ENCODE data around the gene SLC39A13. TPM values are rescaled to one million over a fixed set of nuclear protein-coding genes. Genes with fewer than 3 reads are reported as not detected.

SLC39A13 gene
- total RNA-seq, 4 donors from 2014 or later = 19.9 to 56.9 (median 43.1) TPM

DNA sequence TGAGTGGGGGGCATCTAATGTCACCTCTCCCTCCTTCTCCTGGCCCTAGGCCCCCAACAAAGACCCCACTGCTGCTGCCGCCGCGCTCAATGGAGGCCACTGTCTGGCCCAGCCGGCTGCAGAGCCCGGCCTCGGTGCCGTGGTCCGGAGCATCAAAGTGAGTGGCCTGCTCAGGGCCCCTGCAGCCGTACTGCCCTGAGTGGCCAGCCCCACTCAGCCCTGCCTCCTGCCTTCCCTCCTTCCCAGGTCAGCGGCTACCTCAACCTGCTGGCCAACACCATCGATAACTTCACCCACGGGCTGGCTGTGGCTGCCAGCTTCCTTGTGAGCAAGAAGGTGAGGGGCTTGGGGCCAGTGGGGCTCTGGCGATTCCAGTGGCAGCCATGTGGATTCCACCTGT is 5.0 kb downstream of the SLC39A13 start:
- no peak for DNase-seq
- Histone ChIP-seq H3K27ac (peak overlapping the region; percentile 24 to 85 (median 69)), H3K36me3 (peaks cover 0 to 4% (median 0%) of the 10 kb centered on the region in 4 donors), H3K4me1 (peaks cover 17 to 42% (median 33%) of the 10 kb centered on the region in 4 donors), H3K27me3 (no peaks in the 10 kb centered on the region), H3K4me3 (no peak overlapping the region), H3K9me3 (no peaks in the 10 kb centered on the region)
- WGBS, 2 donors (ENCODE audit: low coverage in 1 of 2) = 91 to 100% methylated on average over 1 to 13 of the region's 13 CpGs
- TF ChIP-seq EP300 (IDR thresholded peaks at IDR 0.05; ENCODE audit: low read depth) = no peak
- in situ Hi-C loops (cut with MboI; ENCODE audit: low pct_ligation_motif_present in 1 of 4, low pct_unique_long_range_greater_than_20kb in 1 of 4, low sequenced_read_pairs in 3 of 4) (no loop called here), intact Hi-C loops (cut with DNase I; ENCODE audit: low total_unique reads) (no loop called here)

DNA sequence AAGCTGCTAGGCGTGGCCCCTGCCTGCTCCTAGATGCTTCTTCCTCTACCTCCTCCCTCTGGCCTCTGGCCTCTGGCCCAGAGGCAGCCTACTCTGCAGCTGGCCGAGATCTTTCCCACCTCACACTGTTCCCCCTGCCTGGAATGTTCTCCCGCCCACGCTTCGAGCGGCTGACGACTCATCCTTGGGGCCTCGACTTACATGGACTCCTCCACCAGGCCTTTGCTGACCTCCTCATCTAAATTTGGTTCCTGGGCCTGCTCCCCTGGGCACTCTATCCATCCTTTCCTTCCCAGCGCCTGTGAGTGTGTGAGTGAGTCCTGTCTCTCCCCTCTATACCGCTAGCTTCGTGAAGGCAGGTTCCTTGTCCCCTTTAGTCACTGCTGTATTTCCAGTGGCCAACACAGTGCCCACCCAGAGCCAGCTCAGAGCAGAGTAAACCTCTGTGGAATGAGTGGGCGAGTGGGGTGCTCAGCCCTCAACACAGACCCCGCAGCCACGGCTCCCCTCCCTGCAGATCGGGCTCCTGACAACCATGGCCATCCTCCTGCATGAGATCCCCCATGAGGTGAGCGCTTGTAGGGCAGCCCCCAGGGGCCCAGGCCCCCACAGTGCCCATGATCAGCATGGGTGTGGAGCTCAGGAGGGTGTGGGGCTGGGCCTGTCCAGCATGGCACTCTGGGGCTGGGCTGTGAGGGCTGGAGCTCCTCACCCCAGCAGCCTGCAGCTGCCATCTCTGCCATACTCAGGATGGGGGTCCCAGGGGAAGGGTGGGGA is 5.7 kb downstream of the SLC39A13 start:
- peaks cover 17 to 38% (median 30%) of the 10 kb centered on the region in 4 donors for H3K4me1 ChIP-seq
- H3K9me3 ChIP-seq = no peaks in the 10 kb centered on the region
- 88% methylated on average over 16 of the region's 16 CpGs; no CpG with 5 or more reads in 1 of the 2 donors for WGBS, 2 donors (ENCODE audit: low coverage in 1 of 2)
- peaks cover 0 to 11% (median 4%) of the 10 kb centered on the region in 4 donors for H3K36me3 ChIP-seq
- TF ChIP-seq, protein P1, sequence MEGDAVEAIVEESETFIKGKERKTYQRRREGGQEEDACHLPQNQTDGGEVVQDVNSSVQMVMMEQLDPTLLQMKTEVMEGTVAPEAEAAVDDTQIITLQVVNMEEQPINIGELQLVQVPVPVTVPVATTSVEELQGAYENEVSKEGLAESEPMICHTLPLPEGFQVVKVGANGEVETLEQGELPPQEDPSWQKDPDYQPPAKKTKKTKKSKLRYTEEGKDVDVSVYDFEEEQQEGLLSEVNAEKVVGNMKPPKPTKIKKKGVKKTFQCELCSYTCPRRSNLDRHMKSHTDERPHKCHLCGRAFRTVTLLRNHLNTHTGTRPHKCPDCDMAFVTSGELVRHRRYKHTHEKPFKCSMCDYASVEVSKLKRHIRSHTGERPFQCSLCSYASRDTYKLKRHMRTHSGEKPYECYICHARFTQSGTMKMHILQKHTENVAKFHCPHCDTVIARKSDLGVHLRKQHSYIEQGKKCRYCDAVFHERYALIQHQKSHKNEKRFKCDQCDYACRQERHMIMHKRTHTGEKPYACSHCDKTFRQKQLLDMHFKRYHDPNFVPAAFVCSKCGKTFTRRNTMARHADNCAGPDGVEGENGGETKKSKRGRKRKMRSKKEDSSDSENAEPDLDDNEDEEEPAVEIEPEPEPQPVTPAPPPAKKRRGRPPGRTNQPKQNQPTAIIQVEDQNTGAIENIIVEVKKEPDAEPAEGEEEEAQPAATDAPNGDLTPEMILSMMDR (IDR thresholded peaks at IDR 0.05) = no peak
- no peak for TF ChIP-seq POLR2A (IDR thresholded peaks at IDR 0.05)
- no peak for TF ChIP-seq EP300 (IDR thresholded peaks at IDR 0.05; ENCODE audit: low read depth)
- TF ChIP-seq POLR2AphosphoS5 (IDR thresholded peaks at IDR 0.05) = no peak
- intact Hi-C loops (cut with DNase I; ENCODE audit: low total_unique reads) = no loop called here
- no peak for DNase-seq
- H3K27me3 ChIP-seq = no peaks in the 10 kb centered on the region
- no peak overlapping the region for H3K4me3 ChIP-seq
- in situ Hi-C loops (cut with MboI; ENCODE audit: low pct_ligation_motif_present in 1 of 4, low pct_unique_long_range_greater_than_20kb in 1 of 4, low sequenced_read_pairs in 3 of 4) = no loop called here
- peak overlapping the region in 3 of 4 donors; percentile 53 to 85 (median 85) for H3K27ac ChIP-seq

DNA sequence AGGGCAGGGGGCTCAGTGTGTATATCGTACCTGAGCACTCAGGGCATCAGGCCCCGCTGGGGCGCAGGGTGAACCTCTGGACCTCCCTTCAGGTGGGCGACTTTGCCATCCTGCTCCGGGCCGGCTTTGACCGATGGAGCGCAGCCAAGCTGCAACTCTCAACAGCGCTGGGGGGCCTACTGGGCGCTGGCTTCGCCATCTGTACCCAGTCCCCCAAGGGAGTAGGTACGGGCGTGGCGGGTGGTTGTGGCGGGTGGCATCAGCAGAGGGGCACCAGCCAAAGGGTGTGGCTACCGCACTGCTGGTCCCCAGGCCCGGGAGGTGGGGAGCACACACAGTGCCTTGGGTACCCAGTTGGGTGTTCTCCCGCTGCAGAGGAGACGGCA is 6.3 kb downstream of the SLC39A13 start:
- in situ Hi-C loops (cut with MboI; ENCODE audit: low pct_ligation_motif_present in 1 of 4, low pct_unique_long_range_greater_than_20kb in 1 of 4, low sequenced_read_pairs in 3 of 4) = no loop called here
- Histone ChIP-seq H3K4me3 (no peak overlapping the region), H3K9me3 (no peaks in the 10 kb centered on the region), H3K4me1 (peaks cover 11 to 33% (median 24%) of the 10 kb centered on the region in 4 donors), H3K36me3 (peaks cover 0 to 11% (median 5%) of the 10 kb centered on the region in 4 donors), H3K27ac (peak overlapping the region in 3 of 4 donors; percentile 85), H3K27me3 (no peaks in the 10 kb centered on the region)
- no peak for DNase-seq
- 80 to 90% methylated on average over 3 to 11 of the region's 19 CpGs for WGBS, 2 donors (ENCODE audit: low coverage in 1 of 2)
- intact Hi-C loops (cut with DNase I; ENCODE audit: low total_unique reads) = no loop called here
- TF ChIP-seq EP300 (IDR thresholded peaks at IDR 0.05; ENCODE audit: low read depth) (no peak), POLR2AphosphoS5 (IDR thresholded peaks at IDR 0.05) (no peak), POLR2A (IDR thresholded peaks at IDR 0.05) (no peak)
- TF ChIP-seq, protein P1 (IDR thresholded peaks at IDR 0.05) = no peak

DNA sequence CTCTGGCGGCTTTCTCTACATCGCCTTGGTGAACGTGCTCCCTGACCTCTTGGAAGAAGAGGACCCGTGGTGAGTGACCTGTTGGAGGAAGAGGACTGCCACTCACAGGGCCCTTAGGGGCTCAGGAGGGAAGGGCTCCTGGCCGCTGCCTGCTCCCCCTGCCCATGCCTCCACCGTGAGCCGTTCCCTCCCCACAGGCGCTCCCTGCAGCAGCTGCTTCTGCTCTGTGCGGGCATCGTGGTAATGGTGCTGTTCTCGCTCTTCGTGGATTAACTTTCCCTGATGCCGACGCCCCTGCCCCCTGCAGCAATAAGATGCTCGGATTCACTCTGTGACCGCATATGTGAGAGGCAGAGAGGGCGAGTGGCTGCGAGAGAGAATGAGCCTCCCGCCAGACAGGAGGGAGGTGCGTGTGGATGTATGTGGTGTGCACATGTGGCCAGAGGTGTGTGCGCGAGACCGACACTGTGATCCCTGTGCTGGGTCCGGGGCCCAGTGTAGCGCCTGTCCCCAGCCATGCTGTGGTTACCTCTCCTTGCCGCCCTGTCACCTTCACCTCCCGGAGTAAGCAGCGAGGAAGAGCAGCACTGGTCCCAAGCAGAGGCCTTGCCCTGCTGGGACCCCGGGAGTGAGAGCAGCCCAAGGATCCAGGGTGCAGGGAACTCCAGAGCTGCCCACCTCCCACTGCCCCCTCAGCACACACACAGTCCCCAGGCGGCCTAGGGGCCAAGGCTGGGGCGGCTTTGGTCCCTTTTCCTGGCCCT is 6.9 kb downstream of the SLC39A13 start:
- WGBS, 2 donors (ENCODE audit: low coverage in 1 of 2) = 90% methylated on average over 28 of the region's 31 CpGs; no CpG with 5 or more reads in 1 of the 2 donors
- peak overlapping the region; percentile 82 to 85 (median 85) for H3K27ac ChIP-seq
- no peaks in the 10 kb centered on the region for H3K27me3 ChIP-seq
- no peak for TF ChIP-seq EP300 (IDR thresholded peaks at IDR 0.05; ENCODE audit: low read depth)
- no peak for TF ChIP-seq POLR2AphosphoS5 (IDR thresholded peaks at IDR 0.05)
- TF ChIP-seq, protein P1 (IDR thresholded peaks at IDR 0.05) = no peak
- no peak for TF ChIP-seq POLR2A (IDR thresholded peaks at IDR 0.05)
- intact Hi-C loops (cut with DNase I; ENCODE audit: low total_unique reads) = no loop called here
- H3K36me3 ChIP-seq = peaks cover 0 to 17% (median 8%) of the 10 kb centered on the region in 4 donors
- in situ Hi-C loops (cut with MboI; ENCODE audit: low pct_ligation_motif_present in 1 of 4, low pct_unique_long_range_greater_than_20kb in 1 of 4, low sequenced_read_pairs in 3 of 4) = no loop called here
- no peak for DNase-seq
- no peaks in the 10 kb centered on the region for H3K9me3 ChIP-seq
- H3K4me1 ChIP-seq = peaks cover 9 to 27% (median 18%) of the 10 kb centered on the region in 4 donors
- no peak overlapping the region for H3K4me3 ChIP-seq

Data from transverse colon (tissue), 4 donors.